HepG2 (cell line): ENCODE results near the gene MFSD2B. TPM values are rescaled to one million over a fixed set of nuclear protein-coding genes. Genes with fewer than 3 reads are reported as not detected.

Experiments
- BORCS8-MEF2B ChIP-seq: sonication (generic); formaldehyde crosslinking; IDR thresholded peaks from 2 replicates; pipeline ENCODE4 v1.8.0; 2022; ENCODE audit warnings: mild to moderate bottlenecking, missing genetic modification reagents
- FOXO1 ChIP-seq: sonication (generic); formaldehyde crosslinking; IDR thresholded peaks from 2 replicates; pipeline ENCODE4 v1.4.0; 2020; ENCODE audit warnings: missing genetic modification reagents
- HCFC1 ChIP-seq: fragments of 150-350 bp; IDR thresholded peaks from 2 replicates; pipeline ENCODE4 v1.6.1; 2014; ENCODE audit warnings: low read depth, low read length
- HDAC2 ChIP-seq: sonication (generic); formaldehyde crosslinking; IDR thresholded peaks from 2 replicates; pipeline ENCODE4 v1.4.0; 2020; ENCODE audit warnings: missing genetic modification reagents
- HES4 ChIP-seq: sonication (generic); formaldehyde crosslinking; IDR thresholded peaks from 2 replicates; pipeline ENCODE4 v1.9.0; 2021; ENCODE audit warnings: mild to moderate bottlenecking, missing genetic modification reagents, borderline replicate concordance
- HIVEP1 ChIP-seq: sonication (generic); formaldehyde crosslinking; IDR thresholded peaks from 2 replicates; pipeline ENCODE4 v1.4.0; 2020; ENCODE audit warnings: mild to moderate bottlenecking, missing genetic modification reagents
- HNF4A ChIP-seq: sonication (generic); formaldehyde crosslinking; IDR thresholded peaks from 2 replicates; pipeline ENCODE4 v1.4.0; 2020; ENCODE audit warnings: missing genetic modification reagents
- MYNN ChIP-seq: sonication (generic); formaldehyde crosslinking; IDR thresholded peaks from 2 replicates; pipeline ENCODE4 v1.4.0; 2020; ENCODE audit warnings: mild to moderate bottlenecking, low read depth, missing genetic modification reagents
- NFE2 ChIP-seq: sonication (generic); formaldehyde crosslinking; IDR thresholded peaks from 2 replicates; pipeline ENCODE4 v1.4.0; 2020; ENCODE audit warnings: missing genetic modification reagents
- RNF2 ChIP-seq: fragments of 450-650 bp; conservative IDR thresholded peaks from 2 replicates; pipeline ENCODE4 v1.6.1; 2016; ENCODE audit warnings: low read depth
- SIN3A ChIP-seq: IDR thresholded peaks from 2 replicates; pipeline ENCODE4 v1.6.1; 2011; ENCODE audit warnings: low read depth, mild to moderate bottlenecking, control low read depth, low read length, borderline replicate concordance
- ZFP82 ChIP-seq: sonication (generic); formaldehyde crosslinking; IDR thresholded peaks from 2 replicates; pipeline ENCODE4 v1.5.1; 2020; ENCODE audit warnings: mild to moderate bottlenecking, missing genetic modification reagents, borderline replicate concordance
- ZFX ChIP-seq: sonication (generic); formaldehyde crosslinking; IDR thresholded peaks from 2 replicates; pipeline ENCODE4 v1.4.0; 2020; ENCODE audit warnings: mild to moderate bottlenecking, low read depth, missing genetic modification reagents, moderate library complexity
- ZNF264 ChIP-seq: sonication (generic); formaldehyde crosslinking; IDR thresholded peaks from 2 replicates; pipeline ENCODE4 v1.4.0; 2020; ENCODE audit warnings: missing genetic modification reagents
- ZNF460 ChIP-seq: sonication (generic); formaldehyde crosslinking; IDR thresholded peaks from 2 replicates; pipeline ENCODE4 v1.5.1; 2020; ENCODE audit warnings: missing genetic modification reagents, mild to moderate bottlenecking, borderline replicate concordance
- ZNF607 ChIP-seq: sonication (generic); formaldehyde crosslinking; IDR thresholded peaks from 2 replicates; pipeline ENCODE4 v1.5.1; 2020; ENCODE audit warnings: missing genetic modification reagents, mild to moderate bottlenecking, borderline replicate concordance
- ZNF713 ChIP-seq: sonication (generic); formaldehyde crosslinking; IDR thresholded peaks from 2 replicates; pipeline ENCODE4 v1.4.0; 2020; ENCODE audit warnings: mild to moderate bottlenecking, missing genetic modification reagents
- ZSCAN30 ChIP-seq: sonication (generic); formaldehyde crosslinking; IDR thresholded peaks from 2 replicates; pipeline ENCODE4 v1.5.0; 2020; ENCODE audit warnings: mild to moderate bottlenecking, missing genetic modification reagents
- polyA plus RNA-seq, 8 experiments: library from polyadenylated mRNA; depleted of rRNA in 3 of 8; stranded (reverse) in 7 of 8; unstranded in 1 of 8; fragments of >200 nt; fragmentation: Illumina TruSeq in 4 of 8; extraction: Trizol in 4 of 8; gene quantifications; 2 replicates each; pipeline versions ENCODE4 v1.2.1 to v1.2.3, GENCODE V29; 2011 to 2016; ENCODE audit warnings: low read depth in 4 of 8, missing spikeins in 1 of 8, mixed read lengths in 1 of 8; ENCODE audit not compliant: insufficient read depth in 1 of 8
- total RNA-seq, 5 experiments: library from RNA; depleted of rRNA; stranded (reverse); fragments of >200 nt; fragmentation: Illumina TruSeq; extraction: Trizol; gene quantifications; 2 replicates each; pipeline ENCODE4 v1.2.3, GENCODE V29; 2016; ENCODE audit warnings: low read depth in 1 of 5
- TF ChIP-seq, protein P1 (sequence below): sonication (generic); formaldehyde crosslinking; IDR thresholded peaks from 2 replicates; pipeline ENCODE4 v1.5.1; 2020; ENCODE audit warnings: mild to moderate bottlenecking, missing genetic modification reagents
- TF ChIP-seq, protein P2 (sequence below): sonication (generic); formaldehyde crosslinking; IDR thresholded peaks from 2 replicates; pipeline ENCODE4 v1.8.0; 2022; ENCODE audit warnings: missing genetic modification reagents, low read depth, mild to moderate bottlenecking, borderline replicate concordance
- TF ChIP-seq, protein P3 (sequence below): sonication (generic); formaldehyde crosslinking; IDR thresholded peaks from 2 replicates; pipeline ENCODE4 v1.4.0; 2020; ENCODE audit warnings: missing genetic modification reagents, borderline replicate concordance
- TF ChIP-seq, protein P4 (sequence below): sonication (generic); formaldehyde crosslinking; conservative IDR thresholded peaks from 2 replicates; pipeline ENCODE4 v1.8.0; 2022; ENCODE audit warnings: low read depth, missing genetic modification reagents

Gene MFSD2B
- total and polyA plus RNA-seq, 2 of the 13 experiments (the other 11 are each of a cell fraction or from before 2014, with no cell fraction given): 0.21 to 0.93 TPM

DNA sequence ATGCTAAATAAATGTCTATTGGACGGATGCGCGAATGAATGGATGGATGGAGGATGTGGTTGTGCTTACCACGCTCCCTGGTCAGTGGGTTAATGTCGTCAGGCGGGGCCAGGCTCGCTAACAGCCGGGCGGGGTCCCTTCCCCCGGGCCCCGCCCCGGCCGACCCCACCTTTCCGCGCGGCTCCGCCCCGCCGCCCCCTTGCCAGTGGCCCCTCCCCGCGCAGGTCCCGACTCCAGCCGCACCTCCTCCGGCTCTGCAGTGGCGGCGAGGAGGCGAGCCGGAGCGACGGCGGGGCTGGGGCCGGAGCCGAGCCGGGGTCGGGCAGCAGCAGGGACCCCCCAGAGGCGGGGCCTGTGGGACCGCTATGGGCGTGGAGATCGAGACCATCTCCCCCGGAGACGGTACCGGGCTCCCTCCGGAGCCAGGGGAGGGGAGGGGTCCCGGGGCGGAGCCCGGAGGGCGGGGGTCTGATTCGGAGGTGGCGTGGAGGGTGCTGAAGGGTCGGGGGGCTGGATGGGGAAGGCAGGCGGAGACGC lies 39.7 kb downstream of the MFSD2B start, which contains the start of gene FKBP1B (continued):
- TF ChIP-seq, protein P1, sequence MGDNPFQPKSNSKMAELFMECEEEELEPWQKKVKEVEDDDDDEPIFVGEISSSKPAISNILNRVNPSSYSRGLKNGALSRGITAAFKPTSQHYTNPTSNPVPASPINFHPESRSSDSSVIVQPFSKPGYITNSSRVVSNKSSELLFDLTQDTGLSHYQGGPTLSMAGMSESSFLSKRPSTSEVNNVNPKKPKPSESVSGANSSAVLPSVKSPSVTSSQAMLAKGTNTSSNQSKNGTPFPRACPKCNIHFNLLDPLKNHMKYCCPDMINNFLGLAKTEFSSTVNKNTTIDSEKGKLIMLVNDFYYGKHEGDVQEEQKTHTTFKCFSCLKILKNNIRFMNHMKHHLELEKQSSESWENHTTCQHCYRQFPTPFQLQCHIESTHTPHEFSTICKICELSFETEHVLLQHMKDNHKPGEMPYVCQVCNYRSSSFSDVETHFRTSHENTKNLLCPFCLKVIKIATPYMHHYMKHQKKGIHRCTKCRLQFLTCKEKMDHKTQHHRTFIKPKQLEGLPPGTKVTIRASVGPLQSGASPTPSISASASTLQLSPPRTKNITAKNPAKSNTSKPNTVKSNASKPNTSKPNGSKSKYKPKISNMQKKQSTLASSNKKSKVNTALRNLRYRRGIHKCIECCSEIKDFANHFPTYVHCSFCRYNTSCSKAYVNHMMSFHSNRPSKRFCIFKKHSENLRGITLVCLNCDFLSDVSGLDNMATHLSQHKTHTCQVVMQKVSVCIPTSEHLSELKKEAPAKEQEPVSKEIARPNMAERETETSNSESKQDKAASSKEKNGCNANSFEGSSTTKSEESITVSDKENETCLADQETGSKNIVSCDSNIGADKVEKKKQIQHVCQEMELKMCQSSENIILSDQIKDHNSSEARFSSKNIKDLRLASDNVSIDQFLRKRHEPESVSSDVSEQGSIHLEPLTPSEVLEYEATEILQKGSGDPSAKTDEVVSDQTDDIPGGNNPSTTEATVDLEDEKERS (CRISPR knock-in tag): no peak
- peak; percentile 13 for TF ChIP-seq ZFX (CRISPR knock-in tag)
- TF ChIP-seq MYNN (CRISPR knock-in tag): no peak
- peak; percentile 62; the same call in 1 of the 2 replicates for TF ChIP-seq HES4 (CRISPR knock-in tag)
- 0 out of 2 replicates have a peak, but pooled peaks have one; percentile 26 for TF ChIP-seq HDAC2 (CRISPR knock-in tag)
- TF ChIP-seq BORCS8-MEF2B: 0 out of 2 replicates have a peak, but pooled peaks have one; percentile 35
- TF ChIP-seq FOXO1 (CRISPR knock-in tag): peak; percentile 40; the same call in 1 of the 2 replicates
- TF ChIP-seq RNF2: no peak
- TF ChIP-seq NFE2 (CRISPR knock-in tag): no peak
- TF ChIP-seq, protein P2, sequence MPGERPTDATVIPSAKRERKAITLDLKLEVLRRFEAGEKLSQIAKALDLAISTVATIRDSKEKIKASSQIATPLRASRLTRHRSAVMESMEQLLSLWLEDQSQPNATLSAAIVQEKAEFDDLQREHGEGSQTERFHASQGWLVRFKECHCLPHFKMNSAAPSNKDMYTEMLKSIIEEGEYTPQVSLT: no peak
- TF ChIP-seq ZNF713: no peak
- TF ChIP-seq, protein P3, sequence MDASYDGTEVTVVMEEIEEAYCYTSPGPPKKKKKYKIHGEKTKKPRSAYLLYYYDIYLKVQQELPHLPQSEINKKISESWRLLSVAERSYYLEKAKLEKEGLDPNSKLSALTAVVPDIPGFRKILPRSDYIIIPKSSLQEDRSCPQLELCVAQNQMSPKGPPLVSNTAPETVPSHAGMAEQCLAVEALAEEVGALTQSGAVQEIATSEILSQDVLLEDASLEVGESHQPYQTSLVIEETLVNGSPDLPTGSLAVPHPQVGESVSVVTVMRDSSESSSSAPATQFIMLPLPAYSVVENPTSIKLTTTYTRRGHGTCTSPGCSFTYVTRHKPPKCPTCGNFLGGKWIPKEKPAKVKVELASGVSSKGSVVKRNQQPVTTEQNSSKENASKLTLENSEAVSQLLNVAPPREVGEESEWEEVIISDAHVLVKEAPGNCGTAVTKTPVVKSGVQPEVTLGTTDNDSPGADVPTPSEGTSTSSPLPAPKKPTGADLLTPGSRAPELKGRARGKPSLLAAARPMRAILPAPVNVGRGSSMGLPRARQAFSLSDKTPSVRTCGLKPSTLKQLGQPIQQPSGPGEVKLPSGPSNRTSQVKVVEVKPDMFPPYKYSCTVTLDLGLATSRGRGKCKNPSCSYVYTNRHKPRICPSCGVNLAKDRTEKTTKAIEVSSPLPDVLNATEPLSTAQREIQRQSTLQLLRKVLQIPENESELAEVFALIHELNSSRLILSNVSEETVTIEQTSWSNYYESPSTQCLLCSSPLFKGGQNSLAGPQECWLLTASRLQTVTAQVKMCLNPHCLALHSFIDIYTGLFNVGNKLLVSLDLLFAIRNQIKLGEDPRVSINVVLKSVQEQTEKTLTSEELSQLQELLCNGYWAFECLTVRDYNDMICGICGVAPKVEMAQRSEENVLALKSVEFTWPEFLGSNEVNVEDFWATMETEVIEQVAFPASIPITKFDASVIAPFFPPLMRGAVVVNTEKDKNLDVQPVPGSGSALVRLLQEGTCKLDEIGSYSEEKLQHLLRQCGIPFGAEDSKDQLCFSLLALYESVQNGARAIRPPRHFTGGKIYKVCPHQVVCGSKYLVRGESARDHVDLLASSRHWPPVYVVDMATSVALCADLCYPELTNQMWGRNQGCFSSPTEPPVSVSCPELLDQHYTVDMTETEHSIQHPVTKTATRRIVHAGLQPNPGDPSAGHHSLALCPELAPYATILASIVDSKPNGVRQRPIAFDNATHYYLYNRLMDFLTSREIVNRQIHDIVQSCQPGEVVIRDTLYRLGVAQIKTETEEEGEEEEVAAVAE: no peak
- TF ChIP-seq HNF4A: no peak
- TF ChIP-seq, protein P4, sequence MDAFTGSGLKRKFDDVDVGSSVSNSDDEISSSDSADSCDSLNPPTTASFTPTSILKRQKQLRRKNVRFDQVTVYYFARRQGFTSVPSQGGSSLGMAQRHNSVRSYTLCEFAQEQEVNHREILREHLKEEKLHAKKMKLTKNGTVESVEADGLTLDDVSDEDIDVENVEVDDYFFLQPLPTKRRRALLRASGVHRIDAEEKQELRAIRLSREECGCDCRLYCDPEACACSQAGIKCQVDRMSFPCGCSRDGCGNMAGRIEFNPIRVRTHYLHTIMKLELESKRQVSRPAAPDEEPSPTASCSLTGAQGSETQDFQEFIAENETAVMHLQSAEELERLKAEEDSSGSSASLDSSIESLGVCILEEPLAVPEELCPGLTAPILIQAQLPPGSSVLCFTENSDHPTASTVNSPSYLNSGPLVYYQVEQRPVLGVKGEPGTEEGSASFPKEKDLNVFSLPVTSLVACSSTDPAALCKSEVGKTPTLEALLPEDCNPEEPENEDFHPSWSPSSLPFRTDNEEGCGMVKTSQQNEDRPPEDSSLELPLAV (CRISPR knock-in tag): no peak
- peak; percentile 68; the same call in 1 of the 2 replicates for TF ChIP-seq SIN3A
- TF ChIP-seq ZNF607 (CRISPR knock-in tag): 0 out of 2 replicates have a peak, but pooled peaks have one; percentile 70
- TF ChIP-seq HIVEP1 (CRISPR knock-in tag): no peak; the same call in 1 of the 2 replicates
- TF ChIP-seq ZNF460: no peak
- no peak for TF ChIP-seq ZSCAN30
- TF ChIP-seq ZFP82 (CRISPR knock-in tag): peak; percentile 54; the same call in 1 of the 2 replicates
- TF ChIP-seq HCFC1: no peak
- no peak for TF ChIP-seq ZNF264 (CRISPR knock-in tag)
